HG03457 (cell line): ENCODE results near the gene QARS1.
A peak's percentile ranks its signal among the peaks of the same experiment; 100 is the strongest.

Source experiments
- ATAC-seq: cut with Tn5 transposase; IDR thresholded peaks from one replicate; pipeline ENCODE4 v1.9.1; 2021; ENCODE audit warnings: moderate number of reproducible peaks; ENCODE audit not compliant: unreplicated experiment

The QARS1 gene

GRCh38 chr3:49104427-49105291 is at the start of gene QARS1:
Gene QARS1 (minus strand): TSS chr3:49104757. CDS start chr3:49104733, 24 bp downstream.
- ATAC-seq = peak; percentile 56

GRCh38 chr3:49153349-49153912 is 48.9 kb upstream of the QARS1 start:
- no peak for ATAC-seq

- no peak for ATAC-seq
Measured at GRCh38 chr3:49151610-49152009, 47.1 kb upstream of the QARS1 start.

- no peak for ATAC-seq
Measured at GRCh38 chr3:49148159-49148558, 43.6 kb upstream of the QARS1 start.

- no peak for ATAC-seq
Measured at GRCh38 chr3:49140080-49140479, 35.5 kb upstream of the QARS1 start.

GRCh38 chr3:49135499-49135898 is 30.9 kb upstream of the QARS1 start:
- no peak for ATAC-seq

GRCh38 chr3:49134471-49135265 is 30.1 kb upstream of the QARS1 start:
- ATAC-seq = no peak

GRCh38 chr3:49133226-49133951 is 28.8 kb upstream of the QARS1 start:
- no peak for ATAC-seq

- ATAC-seq = no peak
Measured at GRCh38 chr3:49132437-49133225, 28.1 kb upstream of the QARS1 start, which contains the start of gene LAMB2. Gene LAMB2 (minus strand): TSS chr3:49133050. CDS start chr3:49132867, 183 bp downstream.

- ATAC-seq = no peak
Measured at GRCh38 chr3:49132073-49132436, 27.5 kb upstream of the QARS1 start.

GRCh38 chr3:49131576-49131975 is 27.0 kb upstream of the QARS1 start:
- ATAC-seq = no peak

GRCh38 chr3:49131040-49131439 is 26.5 kb upstream of the QARS1 start:
- ATAC-seq = no peak

- no peak for ATAC-seq
Measured at GRCh38 chr3:49124991-49125670, 20.6 kb upstream of the QARS1 start.

GRCh38 chr3:49124203-49124602 is 19.6 kb upstream of the QARS1 start:
- no peak for ATAC-seq

GRCh38 chr3:49123687-49124086 is 19.1 kb upstream of the QARS1 start:
- no peak for ATAC-seq

- no peak for ATAC-seq
Measured at GRCh38 chr3:49122886-49123545, 18.5 kb upstream of the QARS1 start.

- no peak for ATAC-seq
Measured at GRCh38 chr3:49122451-49122850, 17.9 kb upstream of the QARS1 start.

- ATAC-seq = no peak
Measured at GRCh38 chr3:49122022-49122421, 17.5 kb upstream of the QARS1 start.

- peak; percentile 7 for ATAC-seq
Measured at GRCh38 chr3:49121132-49121736, 16.7 kb upstream of the QARS1 start.
